ENCODE data around the gene IGFALS. TPM values are rescaled to one million over a fixed set of nuclear protein-coding genes. Genes with fewer than 3 reads are reported as not detected.

IGFALS gene
- total and polyA plus RNA-seq, 2 donors (not counting 3 experiments of a cell fraction or from before 2014, with no cell fraction given), result not detected

GRCh38 chr16:1745181-1745899 is 48.2 kb downstream of the IGFALS start:
- DNase-seq (ENCODE audit: low read depth, low spot score), result no peak
- CTCF ChIA-PET, result interaction anchor here (1.4 kb wide), 1 partner anchor 22 kb away, joined by 3 read pairs; no protein-coding TSS in a partner anchor
- no TSS peak for BruUV-seq (replicated peaks)
- Histone ChIP-seq H3K36me3 (ENCODE audit: control insufficient read depth in 2 of 2, extremely low read depth in 1 of 2, insufficient read depth in 2 of 2, low read length in 2 of 2) (peaks cover 8 to 45% of the 10 kb centered on the region in 2 experiments), H3K9me1 (replicated peaks; ENCODE audit: control insufficient read depth, extremely low read depth, insufficient read depth, low read length) (no peaks in the 10 kb centered on the region), H3K27me3 (ENCODE audit: control insufficient read depth in 2 of 2, insufficient read depth in 2 of 2, low read length in 2 of 2) (no peaks in the 10 kb centered on the region), H3K9me3 (replicated peaks; ENCODE audit: control insufficient read depth, insufficient read depth, low read length) (no peaks in the 10 kb centered on the region), H4K20me1 (replicated peaks; ENCODE audit: control insufficient read depth, extremely low read depth, insufficient read depth, low read length) (no peaks in the 10 kb centered on the region), H3K9ac (replicated peaks; ENCODE audit: extremely low read depth, insufficient read depth, low read length) (no peak overlapping the region), H3K4me2 (ENCODE audit: insufficient read depth, low read length) (no peak overlapping the region), H3K79me2 (ENCODE audit: control insufficient read depth, insufficient read depth, low read length) (no peaks in the 10 kb centered on the region), H3K4me3 (replicated peaks in 1 of 3; ENCODE audit: insufficient read depth in 1 of 3, low read depth in 1 of 3, low read length in 3 of 3) (no peak overlapping the region), H3K4me1 (ENCODE audit: control insufficient read depth, extremely low read depth, insufficient read depth, low read length) (no peaks in the 10 kb centered on the region), H3K27ac (ENCODE audit: insufficient read depth, low read depth, low read length) (no peak overlapping the region), H2AFZ (ENCODE audit: low read depth, low read length) (no peak overlapping the region)
- POLR2A ChIA-PET, result no interaction called here
- intact Hi-C loops (cut with micrococcal nuclease), result no loop called here
- no peak for FAIRE-seq
- TF ChIP-seq CTCF (IDR thresholded peaks at IDR 0.05; ENCODE audit: extremely low read depth in 1 of 2, insufficient read depth in 1 of 2, low read depth in 1 of 2, low read length in 2 of 2), result no peak
- dilution Hi-C loops (cut with MboI; ENCODE audit: extremely low pct_ligation_motif_present, low sequenced_read_pairs), result no loop called here

GRCh38 chr16:1744338-1744840 is 49.1 kb downstream of the IGFALS start:
- POLR2A ChIA-PET, result no interaction called here
- peaks cover 4 to 45% of the 10 kb centered on the region in 2 experiments for H3K36me3 ChIP-seq (ENCODE audit: control insufficient read depth in 2 of 2, extremely low read depth in 1 of 2, insufficient read depth in 2 of 2, low read length in 2 of 2)

More at GRCh38 chr16:1744338-1744840, 49.1 kb downstream of the IGFALS start:
- no peak for DNase-seq (ENCODE audit: low read depth, low spot score)
- Histone ChIP-seq H3K79me2 (ENCODE audit: control insufficient read depth, insufficient read depth, low read length) (no peaks in the 10 kb centered on the region), H3K4me3 (replicated peaks in 1 of 3; ENCODE audit: insufficient read depth in 1 of 3, low read depth in 1 of 3, low read length in 3 of 3) (no peak overlapping the region), H3K9me1 (replicated peaks; ENCODE audit: control insufficient read depth, extremely low read depth, insufficient read depth, low read length) (no peaks in the 10 kb centered on the region), H3K9me3 (replicated peaks; ENCODE audit: control insufficient read depth, insufficient read depth, low read length) (no peaks in the 10 kb centered on the region), H2AFZ (ENCODE audit: low read depth, low read length) (no peak overlapping the region), H4K20me1 (replicated peaks; ENCODE audit: control insufficient read depth, extremely low read depth, insufficient read depth, low read length) (no peaks in the 10 kb centered on the region), H3K27me3 (ENCODE audit: control insufficient read depth in 2 of 2, insufficient read depth in 2 of 2, low read length in 2 of 2) (no peaks in the 10 kb centered on the region), H3K27ac (ENCODE audit: insufficient read depth, low read depth, low read length) (no peak overlapping the region), H3K4me2 (ENCODE audit: insufficient read depth, low read length) (no peak overlapping the region), H3K4me1 (ENCODE audit: control insufficient read depth, extremely low read depth, insufficient read depth, low read length) (no peaks in the 10 kb centered on the region), H3K9ac (replicated peaks; ENCODE audit: extremely low read depth, insufficient read depth, low read length) (no peak overlapping the region)
- TF ChIP-seq JUN (IDR thresholded peaks at IDR 0.05; ENCODE audit: borderline replicate concordance, insufficient read depth, insufficient read length, low read depth) (no peak), CTCF (IDR thresholded peaks at IDR 0.05; ENCODE audit: extremely low read depth in 1 of 2, insufficient read depth in 1 of 2, low read depth in 1 of 2, low read length in 2 of 2) (no peak), GATA2 (IDR thresholded peaks at IDR 0.05; ENCODE audit: insufficient read depth, insufficient read length, low read depth, low read length) (no peak), POLR2A (IDR thresholded peaks at IDR 0.05; ENCODE audit: low read depth, low read length) (no peak), FOS (IDR thresholded peaks at IDR 0.05; ENCODE audit: borderline replicate concordance, insufficient read depth, low read length) (no peak), EZH2 (IDR thresholded peaks at IDR 0.05; ENCODE audit: borderline replicate concordance, low read depth, low read length, severe bottlenecking) (no peak), MAX (IDR thresholded peaks at IDR 0.05; ENCODE audit: insufficient read depth, insufficient read length) (no peak), MYC (IDR thresholded peaks at IDR 0.05; ENCODE audit: low read depth, low read length) (no peak), POLR2AphosphoS5 (IDR thresholded peaks at IDR 0.05; ENCODE audit: insufficient read depth, low read depth, low read length) (no peak)
- dilution Hi-C loops (cut with MboI; ENCODE audit: extremely low pct_ligation_motif_present, low sequenced_read_pairs) (no loop called here), intact Hi-C loops (cut with micrococcal nuclease) (no loop called here)
- no TSS peak for BruUV-seq (replicated peaks)
- no peak for FAIRE-seq
- CTCF ChIA-PET, result interaction anchor here (1.4 kb wide), 1 partner anchor 21 kb away, joined by 6 read pairs; no protein-coding TSS in a partner anchor

Data from endothelial cell of umbilical vein (primary cell).